Measurements from ENCODE around the gene POLE.
A peak's percentile ranks its signal among the peaks of the same experiment; 100 is the strongest.

Gene POLE

GRCh38 chr12:132595183-132595582, 92.0 kb downstream of the POLE start:
- no peak for DNase-seq (ENCODE audit: insufficient read length, low spot score)
- no peak for FAIRE-seq
- no peak for TF ChIP-seq PAX5 (IDR thresholded peaks at IDR 0.05; ENCODE audit: insufficient read depth, low read length, severe bottlenecking)
- no peak for TF ChIP-seq POLR2A (IDR thresholded peaks at IDR 0.05; ENCODE audit: low read depth, low read length)
- no peak for TF ChIP-seq SPI1 (IDR thresholded peaks at IDR 0.05; ENCODE audit: low read depth, low read length)
- no peak for TF ChIP-seq POU2F2 (IDR thresholded peaks at IDR 0.05; ENCODE audit: low read depth, low read length)
- TF ChIP-seq POLR2AphosphoS5 (IDR thresholded peaks at IDR 0.05; ENCODE audit: low read depth, low read length): no peak
- TF ChIP-seq TAF1 (IDR thresholded peaks at IDR 0.05; ENCODE audit: low read depth, low read length): no peak

GRCh38 chr12:132593938-132594358, 93.2 kb downstream of the POLE start:
- no peak for TF ChIP-seq POLR2A (IDR thresholded peaks at IDR 0.05; ENCODE audit: low read depth, low read length)
- TF ChIP-seq POU2F2 (IDR thresholded peaks at IDR 0.05; ENCODE audit: low read depth, low read length): no peak
- TF ChIP-seq TAF1 (IDR thresholded peaks at IDR 0.05; ENCODE audit: low read depth, low read length): no peak
- TF ChIP-seq PAX5 (IDR thresholded peaks at IDR 0.05; ENCODE audit: insufficient read depth, low read length, severe bottlenecking): no peak
- no peak for TF ChIP-seq SPI1 (IDR thresholded peaks at IDR 0.05; ENCODE audit: low read depth, low read length)
- TF ChIP-seq POLR2AphosphoS5 (IDR thresholded peaks at IDR 0.05; ENCODE audit: low read depth, low read length): no peak
- DNase-seq (ENCODE audit: insufficient read length, low spot score) (no peak), FAIRE-seq (peak; percentile 41)

DNA sequence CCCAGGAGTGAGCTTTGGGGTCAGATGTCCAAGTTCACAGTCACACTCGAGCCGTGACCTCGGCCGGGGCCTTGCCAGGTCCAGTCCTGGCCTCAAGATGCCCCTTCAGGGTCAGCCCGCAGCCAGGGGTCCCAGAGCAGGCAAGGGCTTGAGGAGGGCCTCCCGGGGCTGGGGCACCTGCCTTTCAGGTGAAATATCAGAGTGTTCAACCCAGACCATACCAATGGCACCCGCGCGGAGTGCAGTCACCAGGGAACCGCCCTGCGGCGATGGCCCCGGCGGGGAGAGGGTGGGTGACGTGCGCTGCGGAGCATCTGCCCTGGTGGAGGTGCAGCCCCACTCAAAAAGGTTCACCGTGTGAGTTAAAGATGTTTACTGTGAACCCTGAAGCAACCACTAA, 93.6 kb downstream of the POLE start:
- FAIRE-seq: no peak
- DNase-seq (ENCODE audit: insufficient read length, low spot score): no peak
- no peak for TF ChIP-seq PAX5 (IDR thresholded peaks at IDR 0.05; ENCODE audit: insufficient read depth, low read length, severe bottlenecking)

- TF ChIP-seq POLR2AphosphoS5 (IDR thresholded peaks at IDR 0.05; ENCODE audit: low read depth, low read length): no peak
- no peak for TF ChIP-seq POU2F2 (IDR thresholded peaks at IDR 0.05; ENCODE audit: low read depth, low read length)
- TF ChIP-seq PAX5 (IDR thresholded peaks at IDR 0.05; ENCODE audit: insufficient read depth, low read length, severe bottlenecking): no peak
- TF ChIP-seq SPI1 (IDR thresholded peaks at IDR 0.05; ENCODE audit: low read depth, low read length): no peak
- no peak for TF ChIP-seq TAF1 (IDR thresholded peaks at IDR 0.05; ENCODE audit: low read depth, low read length)
- TF ChIP-seq POLR2A (IDR thresholded peaks at IDR 0.05; ENCODE audit: low read depth, low read length): no peak
- no peak for DNase-seq (ENCODE audit: insufficient read length, low spot score)
- no peak for FAIRE-seq
These were observed 94.1 kb downstream of the POLE start for GRCh38 chr12:132593071-132593470.

- TF ChIP-seq PAX5 (IDR thresholded peaks at IDR 0.05; ENCODE audit: insufficient read depth, low read length, severe bottlenecking): no peak
- DNase-seq (ENCODE audit: insufficient read length, low spot score) (no peak), FAIRE-seq (no peak)
These were observed 94.7 kb downstream of the POLE start for GRCh38 chr12:132592282-132592970.

DNA sequence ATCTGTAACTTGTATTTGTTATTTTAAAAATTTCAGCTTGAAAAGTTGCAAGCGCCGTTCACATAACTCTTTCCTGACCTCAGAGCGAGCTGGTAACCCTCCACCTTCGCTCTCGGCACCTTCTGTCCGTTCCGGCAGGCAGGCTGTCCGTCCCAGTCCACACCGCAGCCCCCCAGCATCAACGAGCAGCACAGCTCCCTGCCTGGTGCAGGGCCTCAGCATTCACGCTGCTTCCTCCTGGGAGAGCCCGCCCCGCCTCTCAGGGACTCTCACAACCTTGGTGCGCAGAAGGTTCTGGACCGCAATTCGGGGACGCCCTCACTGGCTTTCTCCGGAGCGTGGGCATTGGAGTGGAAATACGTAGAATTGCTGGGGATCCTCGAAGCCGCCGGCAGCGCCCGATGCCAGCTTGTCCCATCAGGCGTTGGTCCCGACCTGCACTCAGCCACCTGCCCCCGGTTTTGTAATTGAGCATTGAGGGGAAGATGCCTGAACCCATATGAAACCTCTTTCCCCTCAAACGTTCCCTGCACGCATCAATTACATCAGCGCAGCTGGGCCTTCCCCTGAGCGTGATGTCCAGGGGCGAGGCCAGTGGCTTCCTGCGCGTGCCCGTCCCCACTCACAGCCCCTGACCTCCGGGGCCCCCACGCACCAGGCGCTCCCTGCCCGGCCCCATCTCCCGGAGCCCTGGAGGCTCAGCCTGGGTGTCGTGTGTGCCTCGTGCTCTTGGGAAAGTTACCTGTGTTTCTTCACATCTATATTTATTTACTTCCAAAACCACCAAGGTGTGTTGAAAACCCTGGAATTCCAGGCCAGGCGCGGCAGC, 95.8 kb downstream of the POLE start:
- no peak for TF ChIP-seq POLR2AphosphoS5 (IDR thresholded peaks at IDR 0.05; ENCODE audit: low read depth, low read length)
- TF ChIP-seq POU2F2 (IDR thresholded peaks at IDR 0.05; ENCODE audit: low read depth, low read length): no peak
- TF ChIP-seq PAX5 (IDR thresholded peaks at IDR 0.05; ENCODE audit: insufficient read depth, low read length, severe bottlenecking): no peak
- no peak for TF ChIP-seq POLR2A (IDR thresholded peaks at IDR 0.05; ENCODE audit: low read depth, low read length)
- no peak for TF ChIP-seq SPI1 (IDR thresholded peaks at IDR 0.05; ENCODE audit: low read depth, low read length)
- no peak for TF ChIP-seq TAF1 (IDR thresholded peaks at IDR 0.05; ENCODE audit: low read depth, low read length)
- DNase-seq (ENCODE audit: insufficient read length, low spot score): no peak
- no peak for FAIRE-seq

GRCh38 chr12:132588821-132589669, 98.1 kb downstream of the POLE start:
- TF ChIP-seq SPI1 (IDR thresholded peaks at IDR 0.05; ENCODE audit: low read depth, low read length) (no peak), POLR2A (IDR thresholded peaks at IDR 0.05; ENCODE audit: low read depth, low read length) (no peak), PAX5 (IDR thresholded peaks at IDR 0.05; ENCODE audit: insufficient read depth, low read length, severe bottlenecking) (no peak), POLR2AphosphoS5 (IDR thresholded peaks at IDR 0.05; ENCODE audit: low read depth, low read length) (no peak), POU2F2 (IDR thresholded peaks at IDR 0.05; ENCODE audit: low read depth, low read length) (no peak), TAF1 (IDR thresholded peaks at IDR 0.05; ENCODE audit: low read depth, low read length) (no peak)
- DNase-seq (ENCODE audit: insufficient read length, low spot score): no peak
- FAIRE-seq: no peak

DNA sequence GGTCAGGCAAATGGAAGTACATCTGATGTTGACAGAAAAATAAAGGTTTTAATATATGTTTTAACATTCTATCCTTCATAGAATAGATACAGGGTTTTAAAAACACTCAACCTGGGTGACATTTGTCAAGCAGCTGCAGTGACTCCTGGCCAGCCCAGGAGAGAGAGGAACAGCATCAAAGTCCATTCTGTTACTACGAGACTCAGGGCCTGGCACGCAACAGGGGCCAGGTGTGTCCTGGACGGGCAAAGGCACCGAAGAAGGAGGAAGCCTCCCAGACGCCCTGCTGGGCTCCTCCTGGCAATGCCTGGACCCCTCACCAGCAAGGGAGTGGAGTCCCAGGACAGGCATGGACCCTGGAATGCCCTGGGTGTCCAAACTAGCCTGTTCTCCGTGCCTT, 98.8 kb downstream of the POLE start:
- TF ChIP-seq PAX5 (IDR thresholded peaks at IDR 0.05; ENCODE audit: insufficient read depth, low read length, severe bottlenecking) (no peak), POLR2A (IDR thresholded peaks at IDR 0.05; ENCODE audit: low read depth, low read length) (no peak), POU2F2 (IDR thresholded peaks at IDR 0.05; ENCODE audit: low read depth, low read length) (no peak), TAF1 (IDR thresholded peaks at IDR 0.05; ENCODE audit: low read depth, low read length) (no peak), POLR2AphosphoS5 (IDR thresholded peaks at IDR 0.05; ENCODE audit: low read depth, low read length) (no peak), SPI1 (IDR thresholded peaks at IDR 0.05; ENCODE audit: low read depth, low read length) (no peak)
- FAIRE-seq: no peak

GRCh38 chr12:132587781-132588180, 99.4 kb downstream of the POLE start:
- FAIRE-seq (no peak), DNase-seq (ENCODE audit: insufficient read length, low spot score) (no peak)
- TF ChIP-seq TAF1 (IDR thresholded peaks at IDR 0.05; ENCODE audit: low read depth, low read length) (no peak), POU2F2 (IDR thresholded peaks at IDR 0.05; ENCODE audit: low read depth, low read length) (no peak), POLR2AphosphoS5 (IDR thresholded peaks at IDR 0.05; ENCODE audit: low read depth, low read length) (no peak), POLR2A (IDR thresholded peaks at IDR 0.05; ENCODE audit: low read depth, low read length) (no peak), SPI1 (IDR thresholded peaks at IDR 0.05; ENCODE audit: low read depth, low read length) (no peak), PAX5 (IDR thresholded peaks at IDR 0.05; ENCODE audit: insufficient read depth, low read length, severe bottlenecking) (no peak)

More for the DNA sequence above, 98.8 kb downstream of the POLE start:
- DNase-seq (ENCODE audit: insufficient read length, low spot score): no peak

Data from GM12891 (cell line).